HFFc6 (cell line): ENCODE results near the gene C1QTNF8. TPM values are rescaled to one million over a fixed set of nuclear protein-coding genes. Genes with fewer than 3 reads are reported as not detected.

Source experiments
- DNase-seq: peaks from one replicate; pipeline ENCODE4 v3.0.0-alpha.2; 2018
- H3K27ac Mint-ChIP-seq: 2 replicates; pipeline ENCODE4 v1.8.0; 2020; ENCODE audit warnings: mild to moderate bottlenecking, mixed read lengths
- H3K27me3 Mint-ChIP-seq: 2 replicates; pipeline ENCODE4 v1.8.0; 2021; ENCODE audit warnings: mild to moderate bottlenecking, moderate library complexity, mixed read lengths; ENCODE audit not compliant: insufficient read depth
- H3K36me3 Mint-ChIP-seq: 2 replicates; pipeline ENCODE4 v1.8.0; 2021; ENCODE audit warnings: low read depth, mixed read lengths
- H3K4me1 Mint-ChIP-seq: 2 replicates; pipeline ENCODE4 v1.8.0; 2020; ENCODE audit warnings: low read depth, mixed read lengths
- H3K4me3 Mint-ChIP-seq: 2 replicates; pipeline ENCODE4 v1.8.0; 2020; ENCODE audit warnings: mild to moderate bottlenecking, moderate library complexity, mixed read lengths
- H3K9me3 Mint-ChIP-seq: 2 replicates; pipeline ENCODE4 v1.8.0; 2020; ENCODE audit warnings: mild to moderate bottlenecking, mixed read lengths
- CTCF ChIP-seq: fragments of 200-600 bp; sonication (generic); IDR thresholded peaks from 2 replicates; pipeline ENCODE4 v1.5.0; 2021; ENCODE audit warnings: antibody characterized with exemption, mild to moderate bottlenecking
- total RNA-seq, 6 experiments: library from RNA; stranded (reverse); fragmentation: NEBNext Ultra II Directional; extraction: Animal tissue kit (Norgen Biotek cat#: 25700); gene quantifications; 2 replicates in 1 of 6; 3 replicates in 5 of 6; pipeline ENCODE4 v1.2.3, GENCODE V29; 2021

The C1QTNF8 gene
- total RNA-seq, 6 experiments from 2014 or later = not detected

DNA sequence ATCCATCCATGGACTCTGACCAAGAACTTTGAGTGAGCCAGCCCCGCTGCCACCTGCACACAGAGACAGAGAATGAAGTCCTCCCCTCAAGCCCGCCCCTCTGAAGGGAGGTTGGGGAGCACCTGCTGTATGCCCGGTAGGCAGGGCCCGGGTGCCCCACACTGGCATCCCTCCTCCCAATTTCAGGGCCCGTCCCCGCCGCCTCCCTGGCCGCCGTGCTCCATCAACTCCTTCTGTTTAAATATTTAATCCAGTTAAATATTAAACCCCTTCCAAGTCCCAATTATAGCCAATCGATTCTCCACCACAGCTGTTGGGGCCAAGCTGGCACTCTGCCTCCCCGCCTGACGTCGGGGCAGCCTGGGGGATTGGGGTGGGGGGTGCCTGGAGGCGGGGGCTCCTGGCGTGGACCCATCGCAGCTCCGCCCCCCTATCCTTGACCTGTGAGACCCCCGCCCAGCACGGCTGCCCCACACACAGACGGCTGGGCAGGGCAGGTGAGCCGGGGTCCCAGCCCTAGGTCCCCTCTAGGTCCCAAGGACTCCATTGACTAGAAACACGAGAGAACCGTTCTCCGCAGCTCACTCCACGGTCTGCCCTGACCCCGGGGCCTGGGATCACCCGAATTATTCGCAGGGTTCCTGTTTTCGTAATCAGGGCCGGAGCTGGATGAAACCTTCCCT, 38.9 kb upstream of the C1QTNF8 start:
- H3K27ac Mint-ChIP-seq = no peak overlapping the region
- TF ChIP-seq CTCF = no peak
- H3K4me1 Mint-ChIP-seq = 0 out of 2 replicates have a peak, but pooled peaks cover 5% of the 10 kb centered on the region
- DNase-seq = no peak
- H3K9me3 Mint-ChIP-seq = no peaks in the 10 kb centered on the region
- peaks cover 5% of the 10 kb centered on the region; the same call in 1 of the 2 replicates for H3K27me3 Mint-ChIP-seq
- no peaks in the 10 kb centered on the region for H3K36me3 Mint-ChIP-seq
- H3K4me3 Mint-ChIP-seq = no peak overlapping the region

DNA sequence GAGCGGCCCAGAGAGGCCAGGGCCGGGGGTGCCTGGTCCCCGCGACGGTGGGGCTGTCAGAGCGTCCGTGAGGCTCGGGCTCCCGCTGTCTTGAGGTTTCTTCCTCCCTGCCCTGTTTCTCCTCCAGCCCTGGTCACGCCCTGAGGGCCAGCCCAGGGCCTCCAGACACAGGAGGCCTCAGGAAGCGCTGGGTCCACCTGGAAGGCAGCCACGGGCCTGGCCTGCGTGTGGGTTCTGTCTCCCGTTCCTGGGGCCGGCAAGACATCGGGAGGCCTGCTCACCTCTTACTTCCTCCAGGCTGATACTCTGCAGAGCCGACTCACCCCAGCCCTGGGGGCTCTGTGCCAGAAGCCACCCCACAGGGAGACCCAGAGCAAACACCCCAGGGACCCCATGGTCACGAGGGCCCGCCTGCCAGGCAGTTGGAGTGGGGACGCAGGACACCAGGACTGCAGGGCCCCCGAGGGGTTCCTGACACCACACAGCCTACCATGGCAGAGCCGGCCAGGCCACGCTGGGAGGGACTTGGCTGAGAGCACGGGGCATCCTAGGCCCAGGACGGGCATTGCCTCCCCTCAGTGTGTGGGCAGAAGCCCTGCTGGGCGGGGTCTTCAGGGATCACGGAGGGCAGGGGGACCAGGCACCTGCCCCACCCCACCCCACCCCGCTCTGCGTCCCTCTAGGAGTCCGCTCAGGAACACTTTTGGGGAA, 37.9 kb upstream of the C1QTNF8 start:
- DNase-seq = no peak
- no peak for TF ChIP-seq CTCF

GRCh38 chr16:1133271-1133670, 37.2 kb upstream of the C1QTNF8 start:
- no peak for DNase-seq
- no peaks in the 10 kb centered on the region for H3K9me3 Mint-ChIP-seq
- TF ChIP-seq CTCF = no peak
- H3K4me1 Mint-ChIP-seq = 0 out of 2 replicates have a peak, but pooled peaks cover 5% of the 10 kb centered on the region
- no peak overlapping the region for H3K4me3 Mint-ChIP-seq
- no peak overlapping the region for H3K27ac Mint-ChIP-seq
- H3K36me3 Mint-ChIP-seq = no peaks in the 10 kb centered on the region
- no peaks in the 10 kb centered on the region; the same call in 1 of the 2 replicates for H3K27me3 Mint-ChIP-seq

More for the DNA sequence above, 37.9 kb upstream of the C1QTNF8 start:
- no peaks in the 10 kb centered on the region; the same call in 1 of the 2 replicates for H3K27me3 Mint-ChIP-seq
- H3K4me1 Mint-ChIP-seq = 0 out of 2 replicates have a peak, but pooled peaks cover 5% of the 10 kb centered on the region
- H3K36me3 Mint-ChIP-seq = no peaks in the 10 kb centered on the region
- H3K27ac Mint-ChIP-seq = no peak overlapping the region
- no peaks in the 10 kb centered on the region for H3K9me3 Mint-ChIP-seq
- no peak overlapping the region for H3K4me3 Mint-ChIP-seq

DNA sequence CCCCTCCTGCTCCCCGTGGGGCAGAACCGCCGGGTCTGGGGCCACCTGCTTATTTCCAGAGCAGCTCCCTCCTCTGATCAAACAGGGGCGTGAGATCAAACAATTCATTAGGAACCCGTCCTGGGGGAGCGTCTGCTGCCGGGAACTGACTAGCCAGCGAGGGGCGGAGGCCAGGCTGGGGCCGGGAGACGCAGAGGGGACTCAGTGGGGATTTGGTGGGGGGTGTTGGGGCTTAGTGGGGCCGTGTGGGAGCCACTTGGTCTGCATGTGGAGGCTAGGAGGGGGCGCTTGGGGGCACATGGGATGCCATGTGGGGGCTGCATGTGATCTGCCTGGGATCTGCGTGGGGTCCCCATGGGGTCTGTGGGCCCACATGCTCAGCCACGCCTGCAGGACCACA, 36.4 kb upstream of the C1QTNF8 start:
- no peak overlapping the region for H3K4me3 Mint-ChIP-seq
- TF ChIP-seq CTCF = no peak
- no peaks in the 10 kb centered on the region for H3K9me3 Mint-ChIP-seq
- no peak overlapping the region for H3K27ac Mint-ChIP-seq
- H3K27me3 Mint-ChIP-seq = no peaks in the 10 kb centered on the region; the same call in 1 of the 2 replicates
- DNase-seq = no peak
- H3K4me1 Mint-ChIP-seq = 0 out of 2 replicates have a peak, but pooled peaks cover 5% of the 10 kb centered on the region
- H3K36me3 Mint-ChIP-seq = no peaks in the 10 kb centered on the region

DNA sequence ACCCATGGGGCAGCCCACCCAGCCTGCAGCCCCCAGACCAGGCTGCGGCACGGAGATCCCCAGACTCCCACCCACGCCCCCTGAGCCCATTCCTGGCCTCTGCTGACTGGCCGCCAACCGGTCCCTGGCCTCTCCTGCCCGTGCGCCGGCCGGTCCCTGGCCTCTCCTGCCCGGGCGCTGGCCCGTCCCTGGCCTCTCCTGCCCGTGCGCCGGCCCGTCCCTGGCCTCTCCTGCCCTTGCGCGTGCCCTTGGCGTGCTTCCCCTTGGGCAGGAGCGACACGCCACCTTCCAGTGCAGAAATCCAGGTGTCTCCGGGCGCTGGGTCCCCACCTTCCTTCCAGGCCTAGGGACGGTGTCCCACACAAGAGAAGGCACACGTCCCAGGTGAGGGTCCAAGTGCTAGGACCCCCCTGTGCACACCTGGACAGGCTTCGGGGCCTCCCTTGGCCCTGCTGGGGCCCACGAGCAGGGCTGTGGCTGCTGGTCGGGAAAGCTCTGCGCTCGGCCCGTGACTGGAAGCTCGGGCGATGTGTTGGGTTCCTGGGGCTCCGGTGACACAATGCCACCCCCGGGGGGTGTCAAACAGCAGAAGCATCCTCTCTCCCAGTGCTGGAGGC, 35.4 kb upstream of the C1QTNF8 start:
- TF ChIP-seq CTCF = no peak
- no peaks in the 10 kb centered on the region for H3K36me3 Mint-ChIP-seq
- no peak for DNase-seq
- no peak overlapping the region for H3K4me3 Mint-ChIP-seq
- H3K27me3 Mint-ChIP-seq = no peaks in the 10 kb centered on the region; the same call in 1 of the 2 replicates
- no peaks in the 10 kb centered on the region for H3K9me3 Mint-ChIP-seq
- H3K27ac Mint-ChIP-seq = no peak overlapping the region
- 0 out of 2 replicates have a peak, but pooled peaks cover 5% of the 10 kb centered on the region for H3K4me1 Mint-ChIP-seq
